ENCODE data around the gene BIN1.

Gene BIN1

DNA sequence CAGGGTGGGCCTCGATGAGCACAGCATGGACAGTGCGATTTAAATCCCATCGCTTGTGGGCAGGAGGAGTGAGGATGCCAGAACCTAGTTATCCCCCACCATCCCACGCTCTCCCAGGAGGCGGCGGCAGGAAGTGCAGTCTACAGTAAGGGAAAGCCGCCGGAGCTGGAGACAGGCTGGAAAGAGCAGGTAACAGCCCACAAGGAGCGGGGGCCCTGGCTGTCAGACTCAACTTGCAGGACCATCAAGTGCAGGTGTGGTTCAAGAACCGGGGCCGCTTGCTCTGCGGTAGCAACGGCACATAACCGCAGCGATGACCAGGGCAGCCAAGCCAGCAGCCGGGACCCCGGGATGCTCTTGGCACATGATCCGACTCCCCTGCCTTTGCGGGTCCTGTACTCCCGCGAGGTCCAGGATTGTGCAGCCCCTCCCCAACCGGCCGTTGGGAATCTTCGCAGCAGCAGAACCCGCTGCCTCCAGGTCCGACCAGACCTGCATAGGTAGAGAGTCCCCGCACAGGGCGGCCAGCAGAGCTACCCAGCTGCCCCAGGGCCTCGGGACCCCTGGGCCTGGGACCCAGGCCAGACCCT, 82.1 kb downstream of the BIN1 start:
- no peak for DNase-seq (ENCODE audit: low read depth, low spot score)

- DNase-seq (ENCODE audit: low read depth, low spot score): no peak
These were observed 83.5 kb downstream of the BIN1 start for GRCh38 chr2:127023504-127023903.

DNA sequence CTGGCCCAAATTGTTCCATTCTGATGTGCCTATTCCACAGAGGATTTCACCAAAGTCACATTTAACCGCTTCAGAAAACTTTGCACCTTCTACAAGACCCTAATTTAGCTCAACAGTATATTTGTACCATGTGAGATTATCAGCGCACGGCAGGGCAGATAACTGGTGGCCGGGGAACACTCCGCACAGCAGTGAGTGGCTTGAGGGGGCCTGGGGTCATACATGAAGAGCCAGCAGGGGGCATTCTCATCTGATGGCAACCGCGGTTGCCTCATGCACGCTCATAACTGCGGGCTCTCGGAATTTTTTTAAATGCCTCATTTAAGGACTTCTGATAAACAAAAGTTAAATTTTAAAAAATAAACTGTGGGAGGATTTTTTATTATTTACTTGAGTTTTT, 84.1 kb downstream of the BIN1 start:
- no peak for DNase-seq (ENCODE audit: low read depth, low spot score)

- no peak for DNase-seq (ENCODE audit: low read depth, low spot score)
These were observed 86.4 kb downstream of the BIN1 start for GRCh38 chr2:127020536-127020935.

DNA sequence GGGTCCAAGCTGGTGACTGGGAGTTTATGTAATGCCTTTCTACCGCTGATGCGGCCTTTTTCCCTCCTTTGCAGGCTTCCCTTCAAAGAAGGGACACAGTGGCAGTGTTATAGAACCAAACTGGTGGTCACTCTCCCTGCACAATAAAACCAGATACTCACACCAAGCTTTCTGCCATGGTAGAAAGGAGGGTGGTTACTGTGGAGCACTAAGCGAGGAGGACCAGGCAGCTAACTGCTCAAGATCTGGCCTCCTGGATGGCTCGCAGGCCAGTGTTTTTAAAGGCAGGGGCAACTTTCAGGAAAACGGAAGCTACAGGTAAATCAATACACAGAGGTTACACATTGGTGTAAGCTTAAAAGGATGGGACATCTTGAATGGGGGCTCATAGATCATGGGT, 89.4 kb downstream of the BIN1 start:
- no peak for DNase-seq (ENCODE audit: low read depth, low spot score)

DNA sequence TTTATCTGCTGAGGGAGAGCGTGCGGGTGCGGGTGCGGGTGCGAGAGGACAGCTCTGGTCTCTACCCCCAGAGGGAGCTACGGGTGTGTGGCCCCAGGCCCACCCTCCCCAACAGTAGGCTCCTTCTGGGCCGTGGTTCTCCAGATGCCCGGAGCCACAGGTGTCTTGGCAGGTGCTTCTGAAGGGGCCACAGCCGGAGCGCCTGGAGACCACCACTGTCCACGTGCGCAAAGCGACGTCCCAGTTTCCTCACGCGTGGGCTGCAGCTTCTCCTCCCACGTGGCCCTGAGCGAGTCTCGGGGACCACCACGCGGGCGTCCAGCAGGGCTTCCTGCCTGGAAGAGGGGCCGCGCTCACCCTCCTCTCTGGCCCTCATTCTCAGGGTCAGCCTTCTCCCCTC, 90.6 kb downstream of the BIN1 start:
- no peak for DNase-seq (ENCODE audit: low read depth, low spot score)

DNA sequence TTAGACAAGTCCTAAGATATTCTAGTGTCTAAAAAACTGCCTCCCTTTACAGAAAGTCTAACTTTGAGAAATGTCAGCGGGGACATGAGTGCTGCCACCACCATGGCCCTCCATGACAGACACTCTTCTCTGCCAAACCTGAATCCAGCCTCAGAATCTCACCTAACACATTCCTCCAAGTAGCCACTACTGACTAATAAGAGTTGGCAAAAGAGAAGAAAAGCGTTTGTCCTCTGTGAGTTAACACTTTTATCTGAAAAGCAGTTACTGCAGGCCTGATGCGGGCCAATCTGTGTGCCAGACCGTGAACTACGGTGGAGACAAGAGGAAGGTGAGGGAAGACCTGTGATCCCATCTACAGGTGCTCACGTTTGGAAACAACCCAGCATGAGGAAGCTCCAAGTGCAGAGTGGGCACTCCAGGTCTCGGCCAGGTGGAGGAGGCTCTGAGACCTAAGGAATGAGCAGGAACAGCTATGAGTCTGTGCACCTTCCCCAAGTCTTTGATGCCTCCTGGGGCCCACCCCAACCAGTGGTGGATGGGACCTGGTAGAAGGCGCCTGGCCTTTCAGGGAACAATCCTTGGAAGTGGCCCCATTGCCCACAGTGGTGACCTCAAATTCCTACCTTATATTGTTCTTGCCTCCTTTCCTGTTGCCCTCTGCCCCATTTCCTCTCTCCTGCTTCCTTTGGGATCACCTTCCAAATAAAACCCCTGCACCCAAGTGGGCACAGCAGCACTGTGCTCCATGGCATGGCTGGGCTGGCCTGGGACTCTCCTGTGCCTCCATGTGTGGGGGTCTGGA, 91.6 kb downstream of the BIN1 start:
- DNase-seq (ENCODE audit: low read depth, low spot score): no peak

DNA sequence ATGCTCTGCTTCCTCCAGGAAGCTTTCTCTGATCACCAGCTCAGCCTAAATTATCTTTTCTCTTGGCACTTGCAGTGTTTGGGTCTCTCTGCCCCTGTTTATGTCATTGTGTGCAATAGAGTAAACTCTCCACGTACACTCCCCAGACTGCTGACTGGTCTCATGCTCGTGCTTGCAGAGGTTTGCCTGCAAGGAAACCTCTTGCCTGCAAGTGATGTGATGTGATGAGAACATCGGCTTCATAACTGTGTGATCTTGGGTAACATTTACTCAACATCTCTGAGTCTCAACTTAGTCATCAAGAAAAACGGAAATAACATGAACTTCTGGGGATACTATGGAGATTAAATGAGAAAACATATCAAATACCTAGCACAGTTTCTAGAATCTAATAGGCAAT, 92.3 kb downstream of the BIN1 start:
- DNase-seq (ENCODE audit: low read depth, low spot score): no peak

GRCh38 chr2:127014224-127014623, 92.7 kb downstream of the BIN1 start:
- no peak for DNase-seq (ENCODE audit: low read depth, low spot score)

DNA sequence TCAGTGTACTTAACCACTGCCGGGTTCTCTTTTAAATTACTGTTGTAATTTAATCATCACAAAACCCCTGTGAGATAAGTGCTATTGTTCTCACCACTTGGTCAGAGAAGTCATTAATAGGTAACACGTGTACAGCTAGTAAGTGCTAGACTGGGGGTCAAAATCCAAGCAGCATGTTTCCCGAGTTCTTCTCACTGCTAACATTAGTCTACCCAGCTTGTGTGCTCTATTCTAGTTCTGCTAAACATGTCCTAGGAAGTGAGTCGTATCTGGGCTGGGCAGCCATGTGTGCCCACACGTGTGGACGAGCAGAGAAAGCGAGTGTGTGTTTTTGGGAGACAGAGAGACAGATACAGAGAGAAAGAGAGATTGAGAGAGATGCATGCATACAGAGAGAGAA, 94.1 kb downstream of the BIN1 start:
- DNase-seq (ENCODE audit: low read depth, low spot score): no peak

GRCh38 chr2:127012215-127012614, 94.7 kb downstream of the BIN1 start:
- no peak for DNase-seq (ENCODE audit: low read depth, low spot score)

DNA sequence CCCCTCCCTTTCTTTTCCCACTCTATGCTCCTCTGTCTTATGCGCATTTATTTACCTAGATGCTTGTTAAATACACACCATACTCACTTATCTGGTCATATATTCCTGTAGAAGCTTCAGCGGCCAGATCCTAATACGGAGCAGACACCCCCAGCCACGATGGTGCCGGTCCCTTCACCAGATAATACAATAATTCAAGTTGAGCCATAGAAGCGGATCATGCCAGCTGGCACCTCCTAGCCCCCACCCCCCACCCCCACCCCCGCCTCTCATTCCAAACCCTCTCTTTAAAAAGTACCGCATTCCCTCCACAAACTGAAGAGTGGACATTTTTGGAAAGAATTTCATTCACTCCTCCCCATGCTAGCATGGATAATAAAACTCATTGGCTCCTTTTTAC, 95.2 kb downstream of the BIN1 start:
- no peak for DNase-seq (ENCODE audit: low read depth, low spot score)

DNA sequence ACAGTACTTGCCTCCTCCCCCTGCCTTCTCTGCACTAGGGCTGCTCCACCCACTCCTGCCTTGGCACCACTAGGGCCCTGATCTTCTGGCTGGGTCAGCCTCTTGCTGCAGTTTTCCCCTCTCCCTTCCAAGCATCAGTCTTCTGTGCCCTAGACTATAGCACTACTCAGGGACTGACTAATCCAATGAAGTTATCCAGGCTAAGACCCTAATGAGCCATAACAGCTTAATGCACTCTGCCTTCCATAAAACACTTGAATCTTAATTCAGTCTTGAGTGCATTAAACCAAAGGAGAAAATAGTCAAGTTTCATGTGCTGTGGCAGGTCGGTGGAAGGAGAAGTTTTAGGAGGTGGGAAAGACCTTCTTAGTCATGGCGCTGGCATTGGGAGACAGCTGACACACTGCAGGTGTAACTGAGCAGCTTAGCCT, 95.7 kb downstream of the BIN1 start:
- DNase-seq (ENCODE audit: low read depth, low spot score): no peak

DNA sequence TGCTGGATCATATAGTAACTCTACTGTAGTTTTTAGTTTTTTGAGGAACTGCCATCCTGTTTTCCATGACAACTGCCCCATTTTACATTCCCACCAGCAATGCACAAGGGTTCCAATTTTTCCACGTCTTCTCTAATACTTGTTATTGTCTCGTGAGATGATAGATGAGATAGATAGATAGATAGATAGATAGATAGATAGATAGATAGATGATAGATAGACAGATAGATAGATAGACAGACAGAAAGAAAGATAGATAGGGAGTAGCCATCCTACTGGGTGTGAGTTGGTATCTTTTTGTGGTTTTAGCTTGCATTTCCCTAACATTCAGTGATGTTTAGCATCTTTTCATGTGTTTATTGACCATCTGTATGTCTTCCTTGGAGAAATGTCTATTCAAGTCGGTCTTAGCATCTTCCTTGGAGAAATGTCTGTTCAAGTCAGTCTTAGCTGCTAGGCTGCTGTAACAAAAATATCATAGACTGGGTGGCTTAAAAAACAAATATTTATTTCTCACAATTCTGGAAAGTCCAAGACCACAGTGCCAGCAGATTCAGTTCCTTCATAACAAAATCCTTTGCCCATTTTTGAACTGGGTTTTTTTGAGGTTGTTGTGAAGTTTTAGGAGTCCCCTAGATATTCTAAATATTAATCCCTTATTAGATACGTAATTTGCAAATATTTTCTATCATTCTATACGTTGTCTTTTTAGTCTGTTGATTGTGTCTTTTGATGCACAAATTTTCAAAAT, 98.5 kb downstream of the BIN1 start:
- no peak for DNase-seq (ENCODE audit: low read depth, low spot score)

- no peak for DNase-seq (ENCODE audit: low read depth, low spot score)
These were observed 99.3 kb downstream of the BIN1 start for GRCh38 chr2:127007652-127008051.

DNA sequence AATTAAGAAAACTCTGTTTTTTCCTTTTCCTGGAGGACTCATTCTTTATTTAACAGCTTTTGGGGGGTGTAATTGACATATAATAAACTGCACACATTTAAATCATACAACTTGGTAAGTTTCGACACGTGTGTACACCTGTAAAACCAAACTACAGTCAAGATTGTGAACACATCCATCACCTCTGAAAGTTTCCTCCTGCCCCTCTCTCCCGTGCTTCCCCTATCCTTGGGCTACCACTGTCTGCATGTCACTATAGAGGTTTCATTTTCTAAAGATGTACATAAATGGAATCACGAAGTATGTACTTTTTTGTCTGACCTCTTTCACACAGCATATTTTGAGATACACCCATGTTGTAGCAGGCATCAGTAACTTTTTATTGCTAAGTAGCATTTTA, 100.0 kb downstream of the BIN1 start:
- no peak for DNase-seq (ENCODE audit: low read depth, low spot score)

DNA sequence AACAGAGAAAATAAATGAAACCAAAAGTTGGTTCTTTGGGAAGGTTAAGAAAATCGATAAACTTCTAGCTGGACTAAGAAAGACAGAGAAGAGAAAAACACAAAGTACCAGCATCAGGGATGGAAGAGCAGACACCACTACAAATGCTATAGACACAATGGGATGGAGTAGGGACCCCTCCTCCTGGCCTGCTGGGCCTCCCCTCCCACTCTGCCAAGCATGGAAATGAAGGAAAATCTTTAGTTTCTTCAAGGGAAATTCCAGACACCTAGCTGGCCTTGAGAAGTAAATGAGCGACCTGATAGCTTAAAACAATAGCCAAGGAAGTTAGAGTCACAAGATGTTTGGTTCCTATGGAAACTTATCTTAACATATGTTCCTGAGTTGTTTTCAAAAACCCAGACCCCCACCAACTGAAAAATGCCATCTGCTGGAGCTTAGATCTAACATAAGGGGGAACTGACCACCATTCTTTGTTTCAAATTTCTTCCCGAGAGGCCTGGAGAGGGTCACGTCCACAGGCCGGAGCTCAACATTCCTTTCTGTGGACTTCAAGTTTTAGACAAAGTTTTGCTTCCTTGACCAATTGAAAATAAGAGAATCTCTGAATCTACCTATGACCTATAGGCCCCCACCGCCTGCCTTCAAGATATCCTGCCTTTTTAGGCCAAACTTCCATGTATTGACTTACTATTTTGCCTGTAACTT, 101.9 kb downstream of the BIN1 start:
- no peak for DNase-seq (ENCODE audit: low read depth, low spot score)

DNA sequence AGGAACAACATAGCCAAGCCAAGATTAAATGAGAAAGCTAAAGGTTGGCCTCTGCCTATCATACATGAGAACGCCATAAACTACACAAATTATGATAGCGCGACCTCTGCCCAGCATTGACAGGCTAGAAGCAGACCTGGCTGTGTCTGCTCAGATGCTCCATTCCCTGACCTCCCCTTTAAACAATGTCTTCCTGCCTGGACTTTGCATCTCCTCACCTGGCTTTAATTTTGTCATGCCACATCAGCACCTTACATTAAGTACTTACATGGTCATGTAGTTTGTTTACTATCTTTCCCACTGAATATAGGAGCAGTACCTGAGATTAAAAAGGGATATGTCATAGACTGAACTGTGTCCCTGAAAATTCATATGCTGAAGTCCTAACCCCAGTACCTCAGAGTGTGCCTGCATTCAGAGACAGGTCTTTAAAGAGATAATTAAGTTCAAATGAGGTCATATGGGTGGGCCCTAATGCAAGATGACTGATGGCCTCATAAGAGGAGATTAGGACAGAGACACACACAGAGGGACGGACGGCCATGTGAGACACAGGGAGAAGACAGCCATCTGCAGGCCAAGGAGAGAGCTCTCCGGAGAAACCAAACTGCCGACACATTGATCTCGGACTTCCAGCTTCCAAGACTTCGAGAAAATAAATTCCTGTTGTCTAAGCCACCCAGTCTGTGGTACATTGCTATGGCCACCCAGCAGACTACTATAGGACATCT, 103.7 kb downstream of the BIN1 start:
- DNase-seq (ENCODE audit: low read depth, low spot score): no peak

DNA sequence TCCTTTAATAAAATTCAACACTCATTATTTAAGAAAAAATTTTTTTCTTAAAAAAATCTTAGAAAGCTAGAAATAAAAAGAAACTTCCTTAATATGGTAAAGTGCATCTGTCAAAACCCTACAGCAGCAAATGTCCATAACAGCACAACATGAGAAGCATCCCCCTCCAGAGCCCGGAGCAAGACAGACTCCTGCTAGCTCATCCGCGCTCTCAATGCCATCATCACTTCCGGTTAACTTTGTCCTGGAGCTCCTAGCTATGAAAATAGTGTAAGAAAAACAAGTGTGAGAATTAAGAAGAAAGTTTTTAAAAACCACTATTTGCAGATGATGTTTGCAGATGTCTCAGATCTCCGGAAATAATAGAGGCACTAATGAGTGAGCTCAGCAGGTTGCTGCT, 105.2 kb downstream of the BIN1 start:
- DNase-seq (ENCODE audit: low read depth, low spot score): no peak

DNA sequence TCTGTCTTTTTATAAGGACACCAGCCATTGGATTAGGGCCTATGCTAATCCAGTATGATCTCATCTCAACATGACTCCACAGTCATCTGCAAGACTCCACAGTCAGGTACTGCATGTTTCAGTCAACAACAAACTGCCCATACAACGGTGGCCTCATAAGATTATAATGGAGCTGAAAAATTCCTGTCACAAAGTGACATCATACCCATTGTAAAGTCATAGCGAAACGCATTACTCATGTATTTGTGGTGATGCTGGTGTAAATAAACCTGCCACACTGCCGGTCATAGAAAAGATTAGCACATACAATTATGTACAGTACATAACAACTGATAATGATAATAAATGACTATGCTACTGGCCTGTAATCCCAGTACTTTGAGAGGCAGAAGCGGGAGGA, 106.0 kb downstream of the BIN1 start:
- no peak for DNase-seq (ENCODE audit: low read depth, low spot score)

DNA sequence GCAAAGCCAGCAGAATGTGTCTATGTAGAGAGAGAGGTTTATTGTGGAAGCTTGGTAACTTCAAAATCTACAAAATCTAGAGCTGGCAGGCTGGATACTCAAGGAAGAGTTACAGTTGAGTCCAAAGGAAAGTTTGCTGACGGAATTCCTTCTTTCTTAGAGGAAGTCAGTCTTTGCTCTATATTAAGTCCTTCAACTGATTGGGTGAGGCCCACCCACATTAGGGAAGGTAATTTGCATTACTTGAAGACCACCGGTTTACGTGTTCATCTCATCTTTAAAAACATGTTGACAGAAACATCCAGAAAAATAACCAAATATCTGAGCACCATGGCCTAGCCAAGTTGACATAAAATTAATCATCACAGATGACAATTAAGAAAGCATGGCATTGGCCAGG, 106.8 kb downstream of the BIN1 start:
- no peak for DNase-seq (ENCODE audit: low read depth, low spot score)

All from activated CD4-positive, CD25-positive, alpha-beta regulatory T cell treated with anti-CD3 and anti-CD28 coated beads, Interleukin-2, amount 50 U/mL, for 16 hours (primary cell).